HG03108 (cell line): ENCODE measurements around the gene SPCS2.
"Not testable (repeated sequence)": the region's sequence is repeated elsewhere in the genome, so short reads cannot be mapped to it uniquely, and the experiment has no call there.

Experiments used
- ATAC-seq: cut with Tn5 transposase; IDR thresholded peaks from one replicate; pipeline ENCODE4 v1.9.1; 2021; ENCODE audit warnings: moderate library complexity; ENCODE audit not compliant: unreplicated experiment

The SPCS2 gene

GRCh38 chr11:74949753-74950137 lies 679 bp downstream of the SPCS2 start:
- no peak for ATAC-seq

GRCh38 chr11:74950374-74950969 lies 1.4 kb downstream of the SPCS2 start:
- ATAC-seq, result no peak

- ATAC-seq, result no peak
Measured at GRCh38 chr11:74951226-74951625, 2.2 kb downstream of the SPCS2 start.

- no peak for ATAC-seq
Measured at GRCh38 chr11:74952752-74953151, 3.7 kb downstream of the SPCS2 start.

GRCh38 chr11:74953451-74953850 lies 4.4 kb downstream of the SPCS2 start:
- ATAC-seq, result no peak

GRCh38 chr11:74954199-74954598 lies 5.1 kb downstream of the SPCS2 start:
- ATAC-seq, result no peak

- no peak for ATAC-seq
Measured at GRCh38 chr11:74956397-74957015, 7.4 kb downstream of the SPCS2 start.

GRCh38 chr11:74957937-74958629 lies 9.0 kb downstream of the SPCS2 start:
- ATAC-seq, result no peak

- ATAC-seq, result not testable (repeated sequence)
Measured at GRCh38 chr11:74960128-74960527, 11.1 kb downstream of the SPCS2 start.

- ATAC-seq, result no peak
Measured at GRCh38 chr11:74966651-74967050, 17.6 kb downstream of the SPCS2 start.

GRCh38 chr11:74970852-74971395 lies 21.9 kb downstream of the SPCS2 start:
- no peak for ATAC-seq

- no peak for ATAC-seq
Measured at GRCh38 chr11:74971424-74971823, 22.4 kb downstream of the SPCS2 start.

- no peak for ATAC-seq
Measured at GRCh38 chr11:74978041-74978440, 29.0 kb downstream of the SPCS2 start.

GRCh38 chr11:74980634-74981033 lies 31.6 kb downstream of the SPCS2 start:
- no peak for ATAC-seq

- ATAC-seq, result no peak
Measured at GRCh38 chr11:74981888-74982287, 32.8 kb downstream of the SPCS2 start.

GRCh38 chr11:74984070-74984469 lies 35.0 kb downstream of the SPCS2 start:
- no peak for ATAC-seq

- ATAC-seq, result no peak
Measured at GRCh38 chr11:74984730-74985129, 35.7 kb downstream of the SPCS2 start.

- ATAC-seq, result peak; percentile 73
Measured at GRCh38 chr11:74988541-74989259, 39.6 kb downstream of the SPCS2 start, which contains the start of gene NEU3. Gene NEU3 (plus strand): TSS chr11:74988933. CDS start chr11:74989061, 128 bp downstream.

GRCh38 chr11:74989260-74989638 lies 40.2 kb downstream of the SPCS2 start:
- ATAC-seq, result no peak

GRCh38 chr11:74990150-74990549 lies 41.1 kb downstream of the SPCS2 start:
- not testable (repeated sequence) for ATAC-seq

GRCh38 chr11:74990941-74991340 lies 41.9 kb downstream of the SPCS2 start:
- no peak for ATAC-seq
